GM12873 (cell line): ENCODE results near the gene PSMA7.

ENCODE experiments used
- TF ChIP-seq, protein P1 (sequence below): IDR thresholded peaks from 2 replicates; pipeline ENCODE4 v1.5.1; 2012; ENCODE audit warnings: low read depth, mild to moderate bottlenecking, moderate library complexity, low read length, control low read depth; ENCODE audit not compliant: insufficient read depth; ENCODE audit errors: missing control alignments

The PSMA7 gene

DNA sequence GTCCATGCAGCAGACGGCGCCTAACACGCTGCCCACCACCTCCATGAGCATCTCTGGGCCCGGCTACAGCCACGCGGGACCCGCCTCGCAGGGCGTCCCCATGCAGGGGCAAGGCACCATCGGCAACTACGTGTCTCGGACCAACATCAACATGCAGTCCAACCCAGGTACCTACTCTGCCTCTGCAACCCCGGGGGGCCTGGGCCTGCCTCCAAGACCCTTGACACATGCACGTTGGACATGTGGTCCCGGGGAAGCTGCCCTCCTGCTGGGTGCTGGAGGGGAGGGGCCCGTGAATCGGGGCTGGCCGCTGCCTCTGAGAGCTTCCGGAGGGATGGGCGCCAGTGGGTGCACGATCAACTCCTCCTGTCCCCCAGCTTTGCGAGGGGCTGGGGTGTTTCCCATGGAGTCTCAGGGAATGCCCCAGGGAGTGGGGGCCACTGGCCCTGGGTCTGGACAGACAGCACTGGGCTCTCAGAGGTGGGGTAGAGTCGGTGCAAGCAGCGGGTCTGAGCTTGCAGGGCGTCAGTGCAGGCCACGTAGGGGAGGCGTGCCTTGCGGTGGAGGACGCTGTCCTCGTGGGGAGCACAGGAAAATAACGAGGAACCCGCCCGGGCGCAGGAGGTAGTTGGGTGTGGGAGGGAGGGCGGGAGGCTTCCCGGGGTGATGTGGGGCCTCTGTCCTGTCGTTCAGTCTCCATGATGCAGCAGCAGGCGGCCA is 19.7 kb upstream of the PSMA7 start:
- TF ChIP-seq, protein P1, sequence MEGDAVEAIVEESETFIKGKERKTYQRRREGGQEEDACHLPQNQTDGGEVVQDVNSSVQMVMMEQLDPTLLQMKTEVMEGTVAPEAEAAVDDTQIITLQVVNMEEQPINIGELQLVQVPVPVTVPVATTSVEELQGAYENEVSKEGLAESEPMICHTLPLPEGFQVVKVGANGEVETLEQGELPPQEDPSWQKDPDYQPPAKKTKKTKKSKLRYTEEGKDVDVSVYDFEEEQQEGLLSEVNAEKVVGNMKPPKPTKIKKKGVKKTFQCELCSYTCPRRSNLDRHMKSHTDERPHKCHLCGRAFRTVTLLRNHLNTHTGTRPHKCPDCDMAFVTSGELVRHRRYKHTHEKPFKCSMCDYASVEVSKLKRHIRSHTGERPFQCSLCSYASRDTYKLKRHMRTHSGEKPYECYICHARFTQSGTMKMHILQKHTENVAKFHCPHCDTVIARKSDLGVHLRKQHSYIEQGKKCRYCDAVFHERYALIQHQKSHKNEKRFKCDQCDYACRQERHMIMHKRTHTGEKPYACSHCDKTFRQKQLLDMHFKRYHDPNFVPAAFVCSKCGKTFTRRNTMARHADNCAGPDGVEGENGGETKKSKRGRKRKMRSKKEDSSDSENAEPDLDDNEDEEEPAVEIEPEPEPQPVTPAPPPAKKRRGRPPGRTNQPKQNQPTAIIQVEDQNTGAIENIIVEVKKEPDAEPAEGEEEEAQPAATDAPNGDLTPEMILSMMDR, result no peak

DNA sequence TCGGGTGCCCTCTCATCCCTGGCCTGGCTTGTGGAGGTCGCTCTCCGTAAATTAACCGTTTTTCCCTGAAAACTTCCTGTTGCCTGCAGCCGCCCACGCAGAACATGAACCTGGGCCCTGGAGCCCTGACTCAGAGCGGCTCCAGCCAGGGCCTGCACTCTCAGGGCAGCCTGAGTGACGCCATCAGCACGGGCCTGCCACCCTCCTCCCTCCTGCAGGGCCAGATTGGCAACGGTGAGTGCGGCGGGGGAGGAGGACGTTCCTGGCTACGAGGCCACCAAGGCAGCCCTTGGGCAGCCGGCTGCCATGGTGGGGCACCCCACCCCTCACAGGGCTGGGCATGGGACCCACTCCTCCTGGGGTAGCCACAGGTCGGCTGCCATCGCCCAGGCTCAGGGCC is 18.2 kb upstream of the PSMA7 start:
- TF ChIP-seq, protein P1, result no peak

DNA sequence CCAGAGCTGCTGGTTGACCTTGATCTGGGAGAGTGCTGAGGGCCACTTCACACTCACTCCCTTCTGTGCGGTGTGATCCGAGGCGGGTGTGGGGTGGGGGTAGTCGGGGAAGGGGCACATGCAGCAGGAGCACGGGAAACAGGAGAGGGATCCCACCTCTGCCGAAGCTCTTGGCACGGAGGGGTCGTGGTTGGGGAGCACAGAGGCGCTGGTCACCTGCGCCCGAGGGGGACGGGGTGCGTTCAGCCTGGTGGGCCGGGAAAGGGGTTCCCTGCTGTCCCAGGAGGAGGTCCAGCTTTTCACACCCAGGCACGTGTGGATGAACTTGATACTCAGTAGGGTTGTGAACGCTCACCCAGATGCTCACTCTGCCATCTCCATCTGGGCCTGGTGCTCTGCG is 17.7 kb upstream of the PSMA7 start:
- TF ChIP-seq, protein P1, result no peak

GRCh38 chr20:62160253-62160652 is 17.1 kb upstream of the PSMA7 start:
- TF ChIP-seq, protein P1, result no peak

- TF ChIP-seq, protein P1, result no peak
These were observed 16.6 kb upstream of the PSMA7 start for GRCh38 chr20:62159839-62160238.

- TF ChIP-seq, protein P1, result no peak
These were observed 15.9 kb upstream of the PSMA7 start for GRCh38 chr20:62159052-62159451.

DNA sequence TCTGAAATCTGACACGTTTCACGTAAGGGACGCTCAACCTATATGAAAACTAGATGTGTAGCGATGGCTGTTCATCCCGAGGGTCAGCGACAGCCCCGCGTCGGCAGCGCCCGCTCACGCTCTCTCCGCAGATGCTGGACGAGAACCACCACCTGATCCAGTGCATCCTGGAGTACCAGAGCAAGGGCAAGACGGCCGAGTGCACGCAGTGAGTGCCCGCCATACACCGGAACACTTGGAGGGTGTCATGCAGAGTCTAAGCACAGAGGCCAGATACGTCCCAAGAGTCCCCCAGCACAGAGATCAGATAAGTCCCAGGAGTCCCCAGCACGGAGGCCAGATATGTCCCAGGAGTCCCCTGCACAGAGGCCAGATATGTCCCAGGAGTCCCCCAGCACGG is 15.3 kb upstream of the PSMA7 start:
- TF ChIP-seq, protein P1, result no peak

GRCh38 chr20:62158088-62158400 is 14.8 kb upstream of the PSMA7 start:
- TF ChIP-seq, protein P1, result no peak
